Measurements from ENCODE around the gene GATC.
A peak's percentile ranks its signal among the peaks of the same experiment; 100 is the strongest.

Gene GATC

DNA sequence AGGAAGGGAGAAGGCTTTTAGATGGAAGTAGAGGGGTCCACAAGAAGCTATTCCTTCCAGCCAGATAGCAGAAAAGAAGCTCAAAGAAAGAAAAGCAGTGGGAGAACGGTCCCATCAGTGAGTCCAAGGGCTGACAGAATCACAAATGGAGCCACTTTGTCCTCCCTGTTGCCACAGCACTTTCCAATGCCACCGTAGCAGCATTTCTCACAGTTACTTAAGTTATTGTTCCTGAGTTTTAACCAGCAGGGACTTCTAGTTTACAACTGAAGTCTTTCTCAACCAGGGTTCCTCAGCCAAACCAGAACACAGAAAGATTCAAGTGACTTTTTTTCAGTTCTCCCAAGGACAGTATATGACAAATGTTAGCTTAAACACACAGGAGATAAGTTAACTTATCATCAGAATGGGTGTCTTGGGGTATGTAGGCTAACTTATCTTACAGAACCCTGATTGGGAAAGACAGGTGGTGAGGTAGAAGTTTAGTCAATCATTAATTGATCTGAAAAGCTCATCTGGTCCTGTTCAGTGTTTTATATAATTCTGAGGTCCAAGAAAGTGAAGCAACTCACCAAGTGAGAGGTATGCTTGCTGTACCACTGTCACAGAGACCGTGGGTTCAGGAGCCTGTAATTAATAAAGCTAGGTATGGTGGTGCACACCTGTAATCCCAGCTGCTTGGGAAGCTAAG is 7.0 kb downstream of the GATC start:
- no peak for DNase-seq (ENCODE audit: low spot score)
- no peaks in the 10 kb centered on the region for H3K27me3 Mint-ChIP-seq (ENCODE audit: low read depth)
- peaks cover 33% of the 10 kb centered on the region for H3K36me3 Mint-ChIP-seq (ENCODE audit: low read depth)
- no peak overlapping the region for H3K27ac Mint-ChIP-seq
- H3K4me1 Mint-ChIP-seq (ENCODE audit: low read depth) = peaks cover 5% of the 10 kb centered on the region
- H3K4me3 Mint-ChIP-seq = no peak overlapping the region
- H3K9me3 Mint-ChIP-seq = no peaks in the 10 kb centered on the region

DNA sequence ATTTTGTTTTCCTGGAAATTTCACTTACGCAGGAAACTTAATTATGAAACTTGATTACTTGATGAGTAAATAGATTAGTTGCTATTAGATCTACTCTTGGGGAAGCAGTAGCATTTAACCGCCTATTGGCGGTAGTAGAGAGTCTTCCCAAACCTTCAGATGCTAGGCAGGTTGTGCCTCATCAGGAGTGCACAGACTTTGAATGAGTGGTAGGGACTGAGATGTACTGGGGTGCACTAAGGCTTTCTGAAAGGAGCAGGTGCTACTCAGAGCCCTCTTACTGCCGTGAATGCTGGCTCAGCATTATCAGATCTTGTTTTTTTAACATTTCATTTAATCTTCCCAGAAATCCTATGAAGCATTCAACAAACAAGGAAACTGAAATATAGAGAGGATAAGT is 7.7 kb downstream of the GATC start:
- no peak for DNase-seq (ENCODE audit: low spot score)
- no peak overlapping the region for H3K27ac Mint-ChIP-seq
- no peaks in the 10 kb centered on the region for H3K9me3 Mint-ChIP-seq
- H3K27me3 Mint-ChIP-seq (ENCODE audit: low read depth) = no peaks in the 10 kb centered on the region
- H3K36me3 Mint-ChIP-seq (ENCODE audit: low read depth) = peaks cover 36% of the 10 kb centered on the region
- peaks cover 5% of the 10 kb centered on the region for H3K4me1 Mint-ChIP-seq (ENCODE audit: low read depth)
- H3K4me3 Mint-ChIP-seq = no peak overlapping the region

DNA sequence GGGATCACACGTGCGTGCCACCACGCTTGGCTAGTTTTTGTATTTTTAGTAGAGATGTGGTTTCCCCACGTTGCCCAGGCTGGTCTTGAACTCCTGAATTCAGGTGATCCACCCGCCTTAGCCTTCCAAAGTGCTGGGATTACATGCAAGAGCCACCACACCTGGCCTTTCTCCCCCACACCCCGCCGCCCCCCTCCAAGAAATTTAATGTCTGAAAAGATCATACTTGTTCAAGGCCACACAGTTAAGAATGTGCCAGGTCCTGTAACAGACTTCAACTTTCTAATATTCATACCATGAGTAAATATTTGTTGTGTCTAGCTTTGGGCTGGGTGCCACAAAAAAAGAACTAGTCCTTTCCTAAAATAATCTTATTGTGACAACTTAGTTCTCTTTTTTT is 9.1 kb downstream of the GATC start:
- Mint-ChIP-seq H3K36me3 (ENCODE audit: low read depth) (peaks cover 41% of the 10 kb centered on the region), H3K27ac (no peak overlapping the region), H3K4me1 (ENCODE audit: low read depth) (peaks cover 3% of the 10 kb centered on the region), H3K27me3 (ENCODE audit: low read depth) (no peaks in the 10 kb centered on the region), H3K4me3 (no peak overlapping the region), H3K9me3 (no peaks in the 10 kb centered on the region)
- DNase-seq (ENCODE audit: low spot score) = no peak

GRCh38 chr12:120457133-120457532 is 10.9 kb downstream of the GATC start:
- Mint-ChIP-seq H3K9me3 (no peaks in the 10 kb centered on the region), H3K27ac (no peak overlapping the region), H3K27me3 (ENCODE audit: low read depth) (no peaks in the 10 kb centered on the region), H3K36me3 (ENCODE audit: low read depth) (peaks cover 46% of the 10 kb centered on the region), H3K4me3 (no peak overlapping the region), H3K4me1 (ENCODE audit: low read depth) (peaks cover 3% of the 10 kb centered on the region)
- no peak for DNase-seq (ENCODE audit: low spot score)

DNA sequence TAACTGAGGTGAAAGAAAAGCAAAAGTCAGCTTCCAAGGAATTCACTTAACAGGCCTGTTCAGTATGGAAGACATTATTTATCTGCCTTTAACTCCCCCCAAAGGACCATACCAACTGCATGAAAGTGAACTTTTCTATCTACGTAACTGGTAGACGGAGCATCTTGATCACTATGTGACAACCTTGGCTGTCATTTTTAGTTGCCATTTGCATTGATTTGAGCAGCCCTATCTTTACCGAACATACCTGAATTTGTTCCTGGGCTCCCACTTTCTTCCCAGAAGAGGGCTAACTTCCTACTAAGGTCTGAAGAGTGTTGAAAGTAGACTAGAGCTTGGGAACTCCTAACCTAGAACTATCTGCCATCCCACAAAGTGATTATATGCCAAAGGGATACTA is 13.9 kb downstream of the GATC start:
- DNase-seq (ENCODE audit: low spot score) = no peak
- Mint-ChIP-seq H3K27ac (no peak overlapping the region), H3K9me3 (no peaks in the 10 kb centered on the region), H3K27me3 (ENCODE audit: low read depth) (no peaks in the 10 kb centered on the region), H3K4me3 (no peak overlapping the region), H3K4me1 (ENCODE audit: low read depth) (no peaks in the 10 kb centered on the region), H3K36me3 (ENCODE audit: low read depth) (peaks cover 62% of the 10 kb centered on the region)

- no peak overlapping the region for H3K27ac Mint-ChIP-seq
- DNase-seq (ENCODE audit: low spot score) = no peak
- H3K4me3 Mint-ChIP-seq = no peak overlapping the region
- peaks cover 63% of the 10 kb centered on the region for H3K36me3 Mint-ChIP-seq (ENCODE audit: low read depth)
- H3K4me1 Mint-ChIP-seq (ENCODE audit: low read depth) = peaks cover 6% of the 10 kb centered on the region
- H3K27me3 Mint-ChIP-seq (ENCODE audit: low read depth) = no peaks in the 10 kb centered on the region
- H3K9me3 Mint-ChIP-seq = no peaks in the 10 kb centered on the region
These were observed 15.9 kb downstream of the GATC start for GRCh38 chr12:120462099-120462640.

GRCh38 chr12:120463712-120464111 is 17.5 kb downstream of the GATC start:
- no peak for DNase-seq (ENCODE audit: low spot score)
- H3K9me3 Mint-ChIP-seq = no peaks in the 10 kb centered on the region
- no peaks in the 10 kb centered on the region for H3K27me3 Mint-ChIP-seq (ENCODE audit: low read depth)
- no peak overlapping the region for H3K27ac Mint-ChIP-seq
- H3K4me3 Mint-ChIP-seq = no peak overlapping the region
- H3K4me1 Mint-ChIP-seq (ENCODE audit: low read depth) = peaks cover 13% of the 10 kb centered on the region
- H3K36me3 Mint-ChIP-seq (ENCODE audit: low read depth) = peaks cover 66% of the 10 kb centered on the region

DNA sequence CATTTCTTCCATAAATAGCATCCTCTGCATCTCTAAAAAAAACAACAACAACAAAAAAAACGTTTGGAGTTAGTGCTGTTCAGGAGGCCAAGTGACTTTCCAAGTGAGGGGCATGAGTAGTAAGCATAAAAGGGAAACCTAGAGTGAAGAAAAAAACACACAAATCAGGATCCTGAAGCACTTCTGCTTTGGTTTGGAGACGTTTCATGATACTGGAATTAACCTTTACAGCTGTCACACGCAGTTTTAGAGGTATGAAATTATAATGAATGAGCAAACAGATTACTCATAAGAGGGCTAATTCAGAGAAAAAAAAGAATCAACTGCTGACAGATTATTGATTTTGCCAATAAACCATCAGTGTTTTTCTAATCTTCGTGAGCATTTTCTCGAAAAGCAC is 19.5 kb downstream of the GATC start:
- H3K27me3 Mint-ChIP-seq (ENCODE audit: low read depth) = no peaks in the 10 kb centered on the region
- H3K4me1 Mint-ChIP-seq (ENCODE audit: low read depth) = peaks cover 14% of the 10 kb centered on the region
- H3K27ac Mint-ChIP-seq = no peak overlapping the region
- no peak overlapping the region for H3K4me3 Mint-ChIP-seq
- H3K36me3 Mint-ChIP-seq (ENCODE audit: low read depth) = peaks cover 53% of the 10 kb centered on the region
- no peaks in the 10 kb centered on the region for H3K9me3 Mint-ChIP-seq
- DNase-seq (ENCODE audit: low spot score) = no peak

DNA sequence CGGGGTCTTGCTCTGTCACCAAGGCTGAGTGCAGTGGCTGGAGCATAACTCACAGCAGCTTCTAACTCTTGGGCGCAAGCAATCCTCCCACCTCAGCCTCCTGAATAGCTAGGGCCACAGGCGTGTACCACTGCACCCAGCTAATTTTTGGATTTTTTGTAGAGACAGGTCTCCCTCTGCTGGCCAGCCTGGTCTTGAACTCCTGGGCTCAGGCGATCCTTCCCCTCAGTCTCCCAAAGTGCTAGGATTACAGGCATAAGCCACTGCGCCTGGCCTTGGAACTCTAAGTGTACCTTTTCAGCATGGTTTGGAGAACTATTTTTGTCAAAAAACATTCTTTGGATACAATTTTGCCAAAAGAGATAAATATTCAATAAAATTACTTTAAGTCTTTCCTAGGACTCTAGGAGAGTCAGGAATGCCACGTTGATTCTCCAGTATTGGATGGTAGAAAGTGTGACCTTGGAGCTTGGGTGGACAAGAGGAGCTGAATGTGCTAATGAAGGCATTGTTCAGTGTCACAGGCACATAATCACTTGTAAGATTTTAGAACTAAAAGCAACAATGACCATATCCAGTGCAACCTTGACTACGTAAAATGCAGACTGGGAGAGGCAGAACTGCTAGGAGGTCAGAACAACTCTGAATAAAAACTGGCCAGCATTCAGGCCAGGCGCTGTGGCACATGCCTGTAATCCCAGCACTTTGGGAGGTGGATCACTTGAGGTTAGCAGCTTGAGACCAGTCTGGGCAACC is 20.5 kb downstream of the GATC start:
- no peak overlapping the region for H3K27ac Mint-ChIP-seq
- H3K4me3 Mint-ChIP-seq = no peak overlapping the region

DNA sequence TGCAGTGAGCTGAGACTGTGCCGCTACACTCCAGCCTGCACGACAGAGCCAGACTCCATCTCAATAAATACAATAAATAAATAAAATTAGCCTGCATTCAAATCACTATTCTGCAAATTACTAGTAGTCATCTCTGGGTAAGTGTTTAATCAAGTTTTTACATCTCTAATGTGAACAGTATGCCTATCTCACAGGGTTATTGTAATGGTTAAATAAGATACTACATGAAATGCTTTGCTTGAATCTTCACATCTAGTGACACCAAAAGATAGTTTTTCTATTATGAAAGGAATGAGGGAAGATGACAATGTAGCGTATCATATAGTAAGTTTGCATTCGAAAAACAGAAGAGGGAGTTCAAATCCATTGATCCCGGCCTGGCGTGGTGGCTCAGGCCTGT is 21.2 kb downstream of the GATC start:
- Mint-ChIP-seq H3K4me1 (ENCODE audit: low read depth) (peaks cover 19% of the 10 kb centered on the region), H3K9me3 (no peaks in the 10 kb centered on the region), H3K36me3 (ENCODE audit: low read depth) (peaks cover 45% of the 10 kb centered on the region), H3K4me3 (peak overlapping the region; percentile 97), H3K27me3 (ENCODE audit: low read depth) (no peaks in the 10 kb centered on the region), H3K27ac (peak overlapping the region; percentile 42)
- DNase-seq (ENCODE audit: low spot score) = no peak

More for the DNA sequence above, 20.5 kb downstream of the GATC start:
- peak; percentile 18 for DNase-seq (ENCODE audit: low spot score)
- no peaks in the 10 kb centered on the region for H3K27me3 Mint-ChIP-seq (ENCODE audit: low read depth)
- peaks cover 17% of the 10 kb centered on the region for H3K4me1 Mint-ChIP-seq (ENCODE audit: low read depth)
- peaks cover 49% of the 10 kb centered on the region for H3K36me3 Mint-ChIP-seq (ENCODE audit: low read depth)
- no peaks in the 10 kb centered on the region for H3K9me3 Mint-ChIP-seq

- Mint-ChIP-seq H3K27me3 (ENCODE audit: low read depth) (no peaks in the 10 kb centered on the region), H3K4me3 (peak overlapping the region; percentile 97), H3K4me1 (ENCODE audit: low read depth) (peaks cover 20% of the 10 kb centered on the region), H3K27ac (peak overlapping the region; percentile 79), H3K9me3 (no peaks in the 10 kb centered on the region), H3K36me3 (ENCODE audit: low read depth) (peaks cover 39% of the 10 kb centered on the region)
- DNase-seq (ENCODE audit: low spot score) = peak; percentile 30
These were observed 22.1 kb downstream of the GATC start for GRCh38 chr12:120468325-120468820.

DNA sequence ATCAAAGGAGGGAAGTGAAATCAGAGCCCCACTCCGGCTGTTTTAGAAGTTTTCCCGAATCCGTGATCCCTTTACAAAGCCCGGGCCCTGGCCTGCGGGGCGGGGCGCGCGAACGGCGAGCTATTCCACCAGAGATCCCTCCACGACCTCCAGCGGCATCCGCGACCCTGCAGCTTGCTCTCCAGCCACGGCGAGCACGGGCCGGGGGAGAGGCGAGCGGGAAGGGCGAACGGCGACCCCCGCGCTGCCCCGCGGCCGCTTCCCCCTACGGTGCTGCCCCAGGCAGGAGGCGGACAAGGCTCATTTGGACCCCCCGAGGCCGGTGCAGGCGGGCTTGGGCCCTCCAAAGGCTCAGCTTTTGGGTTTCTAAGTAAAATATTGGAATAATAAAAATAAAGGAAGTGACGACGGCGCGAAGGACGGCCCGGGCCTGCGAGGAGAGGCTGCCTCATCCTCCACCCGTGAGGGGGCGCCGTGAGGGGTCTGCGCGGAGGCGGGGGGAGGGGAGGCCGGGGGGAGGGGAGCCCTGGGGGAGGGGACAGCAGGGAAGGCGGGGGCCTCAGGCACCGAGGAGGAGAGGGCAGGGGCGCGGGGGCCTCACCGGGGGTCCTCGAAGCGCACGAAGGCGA is 22.7 kb downstream of the GATC start:
- peaks cover 33% of the 10 kb centered on the region for H3K36me3 Mint-ChIP-seq (ENCODE audit: low read depth)
- H3K27ac Mint-ChIP-seq = peak overlapping the region; percentile 81
- peaks cover 22% of the 10 kb centered on the region for H3K4me1 Mint-ChIP-seq (ENCODE audit: low read depth)
- no peaks in the 10 kb centered on the region for H3K27me3 Mint-ChIP-seq (ENCODE audit: low read depth)
- peak; percentile 12 for DNase-seq (ENCODE audit: low spot score)
- peak overlapping the region; percentile 97 for H3K4me3 Mint-ChIP-seq
- H3K9me3 Mint-ChIP-seq = no peaks in the 10 kb centered on the region

- H3K27me3 Mint-ChIP-seq (ENCODE audit: low read depth) = no peaks in the 10 kb centered on the region
- H3K27ac Mint-ChIP-seq = peak within 1 kb of the TSS; percentile 81
- H3K36me3 Mint-ChIP-seq (ENCODE audit: low read depth) = peaks cover 27% of the 10 kb centered on the region
- peaks cover 22% of the 10 kb centered on the region for H3K4me1 Mint-ChIP-seq (ENCODE audit: low read depth)
- H3K4me3 Mint-ChIP-seq = peak within 1 kb of the TSS; percentile 97
- peak; percentile 98 for DNase-seq (ENCODE audit: low spot score)
- H3K9me3 Mint-ChIP-seq = no peaks in the 10 kb centered on the region
These were observed 23.4 kb downstream of the GATC start, which contains the start of gene SRSF9 for GRCh38 chr12:120469450-120470149. TSS of gene SRSF9 (minus strand) at chr12:120469748. CDS start at chr12:120469609, 139 bp downstream.
